ENCODE measurements around the gene C1RL. TPM values are rescaled to one million over a fixed set of nuclear protein-coding genes. Genes with fewer than 3 reads are reported as not detected.

Gene C1RL
- total and polyA plus RNA-seq, 2 experiments from 2014 or later = 26.4 to 64.5 TPM

- TF ChIP-seq, protein P1, sequence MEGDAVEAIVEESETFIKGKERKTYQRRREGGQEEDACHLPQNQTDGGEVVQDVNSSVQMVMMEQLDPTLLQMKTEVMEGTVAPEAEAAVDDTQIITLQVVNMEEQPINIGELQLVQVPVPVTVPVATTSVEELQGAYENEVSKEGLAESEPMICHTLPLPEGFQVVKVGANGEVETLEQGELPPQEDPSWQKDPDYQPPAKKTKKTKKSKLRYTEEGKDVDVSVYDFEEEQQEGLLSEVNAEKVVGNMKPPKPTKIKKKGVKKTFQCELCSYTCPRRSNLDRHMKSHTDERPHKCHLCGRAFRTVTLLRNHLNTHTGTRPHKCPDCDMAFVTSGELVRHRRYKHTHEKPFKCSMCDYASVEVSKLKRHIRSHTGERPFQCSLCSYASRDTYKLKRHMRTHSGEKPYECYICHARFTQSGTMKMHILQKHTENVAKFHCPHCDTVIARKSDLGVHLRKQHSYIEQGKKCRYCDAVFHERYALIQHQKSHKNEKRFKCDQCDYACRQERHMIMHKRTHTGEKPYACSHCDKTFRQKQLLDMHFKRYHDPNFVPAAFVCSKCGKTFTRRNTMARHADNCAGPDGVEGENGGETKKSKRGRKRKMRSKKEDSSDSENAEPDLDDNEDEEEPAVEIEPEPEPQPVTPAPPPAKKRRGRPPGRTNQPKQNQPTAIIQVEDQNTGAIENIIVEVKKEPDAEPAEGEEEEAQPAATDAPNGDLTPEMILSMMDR (IDR thresholded peaks at IDR 0.05; ENCODE audit: poor library complexity) = no peak
- TF ChIP-seq EZH2phosphoT487 (IDR thresholded peaks at IDR 0.05; ENCODE audit: low read depth, severe bottlenecking, unreplicated experiment) (no peak), EZH2 (IDR thresholded peaks at IDR 0.05; ENCODE audit: borderline replicate concordance) (no peak)
- no peak overlapping the region for H3K4me2 ChIP-seq
- H4K20me1 ChIP-seq (ENCODE audit: insufficient read depth, poor library complexity, severe bottlenecking) = no peaks in the 10 kb centered on the region
- no peak overlapping the region for H3K27ac ChIP-seq
- DNase-seq (ENCODE audit: low spot score) = no peak
- no peaks in the 10 kb centered on the region for H3K79me2 ChIP-seq
- no peaks in the 10 kb centered on the region for H3K27me3 ChIP-seq
- H3K9me2 ChIP-seq (replicated peaks; ENCODE audit: insufficient read depth) = no peaks in the 10 kb centered on the region
- H2AFZ ChIP-seq = no peak overlapping the region
- peaks cover 8% of the 10 kb centered on the region for H3K4me1 ChIP-seq (ENCODE audit: insufficient read depth)
- no peaks in the 10 kb centered on the region for H3K36me3 ChIP-seq (replicated peaks; ENCODE audit: insufficient read depth, low read depth)
- no peaks in the 10 kb centered on the region for H3K9me3 ChIP-seq (ENCODE audit: low read depth)
- H3K4me3 ChIP-seq = no peak overlapping the region
Observed at GRCh38 chr12:7083125-7083524, 25.9 kb downstream of the C1RL start.

DNA sequence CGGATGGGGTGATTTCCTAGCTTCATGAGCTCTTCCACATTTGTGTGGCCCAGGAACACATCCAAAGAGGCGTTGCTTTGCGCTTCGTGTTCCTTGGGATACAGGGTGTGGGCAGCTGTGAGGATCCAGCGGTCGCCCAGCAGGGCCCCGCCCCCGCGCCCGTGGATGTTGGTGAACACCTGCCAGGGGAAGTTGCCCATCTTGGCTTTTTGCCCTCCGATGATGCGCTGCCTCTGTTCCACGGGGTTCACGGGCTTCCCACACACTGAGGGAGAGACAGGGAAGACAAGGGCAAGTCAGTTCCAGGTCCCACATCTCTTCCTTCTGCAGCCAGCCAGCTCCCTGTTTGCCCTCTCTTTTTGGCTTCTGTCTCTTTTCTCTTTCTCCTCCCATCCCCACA is 28.0 kb downstream of the C1RL start:
- H4K20me1 ChIP-seq (ENCODE audit: insufficient read depth, poor library complexity, severe bottlenecking) = no peaks in the 10 kb centered on the region
- no peak for DNase-seq (ENCODE audit: low spot score)
- H3K36me3 ChIP-seq (replicated peaks; ENCODE audit: insufficient read depth, low read depth) = no peaks in the 10 kb centered on the region
- H2AFZ ChIP-seq = no peak overlapping the region
- no peak for TF ChIP-seq EZH2 (IDR thresholded peaks at IDR 0.05; ENCODE audit: borderline replicate concordance)
- TF ChIP-seq, protein P1 (IDR thresholded peaks at IDR 0.05; ENCODE audit: poor library complexity) = no peak
- no peak for TF ChIP-seq EZH2phosphoT487 (IDR thresholded peaks at IDR 0.05; ENCODE audit: low read depth, severe bottlenecking, unreplicated experiment)
- no peak overlapping the region for H3K27ac ChIP-seq
- no peaks in the 10 kb centered on the region for H3K79me2 ChIP-seq
- H3K4me1 ChIP-seq (ENCODE audit: insufficient read depth) = peaks cover 8% of the 10 kb centered on the region
- no peak overlapping the region for H3K4me3 ChIP-seq
- H3K9me3 ChIP-seq (ENCODE audit: low read depth) = no peaks in the 10 kb centered on the region
- H3K4me2 ChIP-seq = no peak overlapping the region
- no peaks in the 10 kb centered on the region for H3K27me3 ChIP-seq
- no peaks in the 10 kb centered on the region for H3K9me2 ChIP-seq (replicated peaks; ENCODE audit: insufficient read depth)
- WGBS (ENCODE audit: low lambda C conversion rate, missing lambda C conversion rate) = 97% methylated on average over 14 of the region's 14 CpGs

DNA sequence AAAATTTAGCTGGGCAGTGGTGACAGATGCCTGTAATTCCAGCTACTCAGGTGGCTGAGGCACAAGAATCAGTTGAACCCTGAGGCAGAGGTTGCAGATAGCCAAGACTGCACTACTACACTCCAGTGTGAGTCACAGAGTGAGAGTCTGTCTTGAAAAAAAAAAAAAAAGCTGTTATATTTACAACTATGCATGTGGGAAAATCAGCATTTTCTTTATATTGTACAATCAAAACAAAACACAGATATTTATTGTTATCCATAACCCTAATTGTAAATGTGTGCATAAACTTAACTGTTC is 29.2 kb downstream of the C1RL start:
- TF ChIP-seq EZH2phosphoT487 (IDR thresholded peaks at IDR 0.05; ENCODE audit: low read depth, severe bottlenecking, unreplicated experiment) (no peak), EZH2 (IDR thresholded peaks at IDR 0.05; ENCODE audit: borderline replicate concordance) (no peak)
- TF ChIP-seq, protein P1 (IDR thresholded peaks at IDR 0.05; ENCODE audit: poor library complexity) = no peak

DNA sequence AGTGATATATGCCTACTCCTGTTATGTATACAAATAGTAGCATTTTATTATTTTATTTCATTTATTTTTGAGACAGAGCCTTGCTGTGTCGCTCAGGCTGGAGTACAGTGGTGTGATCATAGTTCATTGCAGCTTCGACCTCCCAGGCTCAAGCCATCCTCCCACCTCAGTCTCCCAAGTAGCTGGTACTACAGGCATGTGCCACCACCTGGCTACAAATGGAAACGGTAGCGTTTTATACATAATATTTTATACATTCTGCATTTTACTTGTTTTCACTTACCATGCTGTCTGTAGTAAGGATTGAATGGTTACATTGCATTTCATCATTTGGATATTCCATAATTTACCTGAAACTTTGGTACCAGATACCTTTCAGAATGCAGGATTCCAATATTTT is 30.9 kb downstream of the C1RL start:
- WGBS (ENCODE audit: low lambda C conversion rate, missing lambda C conversion rate) = 85% methylated on average over 4 of the region's 4 CpGs

More for the DNA sequence above, 29.2 kb downstream of the C1RL start:
- Histone ChIP-seq H3K4me1 (ENCODE audit: insufficient read depth) (peaks cover 8% of the 10 kb centered on the region), H3K27me3 (no peaks in the 10 kb centered on the region), H3K4me2 (peak overlapping the region; percentile 10), H3K27ac (peak overlapping the region; percentile 84), H3K4me3 (no peak overlapping the region), H3K9me3 (ENCODE audit: low read depth) (no peaks in the 10 kb centered on the region), H2AFZ (no peak overlapping the region), H3K36me3 (replicated peaks; ENCODE audit: insufficient read depth, low read depth) (no peaks in the 10 kb centered on the region), H4K20me1 (ENCODE audit: insufficient read depth, poor library complexity, severe bottlenecking) (no peaks in the 10 kb centered on the region), H3K9me2 (replicated peaks; ENCODE audit: insufficient read depth) (no peaks in the 10 kb centered on the region), H3K79me2 (no peaks in the 10 kb centered on the region)
- peak; percentile 30 for DNase-seq (ENCODE audit: low spot score)

More for the DNA sequence above, 30.9 kb downstream of the C1RL start:
- Histone ChIP-seq H3K4me3 (no peak overlapping the region), H3K9me2 (replicated peaks; ENCODE audit: insufficient read depth) (no peaks in the 10 kb centered on the region), H3K4me2 (no peak overlapping the region), H3K79me2 (no peaks in the 10 kb centered on the region), H3K27me3 (no peaks in the 10 kb centered on the region), H4K20me1 (ENCODE audit: insufficient read depth, poor library complexity, severe bottlenecking) (no peaks in the 10 kb centered on the region), H3K4me1 (ENCODE audit: insufficient read depth) (peaks cover 8% of the 10 kb centered on the region), H3K36me3 (replicated peaks; ENCODE audit: insufficient read depth, low read depth) (no peaks in the 10 kb centered on the region), H3K27ac (no peak overlapping the region), H2AFZ (no peak overlapping the region), H3K9me3 (ENCODE audit: low read depth) (no peaks in the 10 kb centered on the region)
- DNase-seq (ENCODE audit: low spot score) = no peak
- TF ChIP-seq, protein P1 (IDR thresholded peaks at IDR 0.05; ENCODE audit: poor library complexity) = no peak
- no peak for TF ChIP-seq EZH2 (IDR thresholded peaks at IDR 0.05; ENCODE audit: borderline replicate concordance)
- TF ChIP-seq EZH2phosphoT487 (IDR thresholded peaks at IDR 0.05; ENCODE audit: low read depth, severe bottlenecking, unreplicated experiment) = no peak

All from hepatocyte (in vitro differentiated cells).